Tibial nerve (tissue), 4 donors: ENCODE measurements around the gene OTOS.

Experiments used
- EP300 ChIP-seq, 2 donors: sonication (generic); formaldehyde crosslinking; IDR thresholded peaks; one replicate each; pipeline ENCODE4 v1.6.1; 2017; ENCODE audit warnings: antibody characterized with exemption in 2 of 2, mild to moderate bottlenecking in 1 of 2
- POLR2A ChIP-seq, 2 donors: fragments of 450-650 bp; IDR thresholded peaks; one replicate each; pipeline ENCODE4 v1.6.1; 2017; ENCODE audit warnings: antibody characterized with exemption in 2 of 2, mild to moderate bottlenecking in 2 of 2, moderate library complexity in 2 of 2
- TF ChIP-seq, protein P1 (sequence below), 5 experiments: fragments of 200-600 bp in 3 of 5; fragments of 450-650 bp in 2 of 5; sonication (generic) in 3 of 5; IDR thresholded peaks; one replicate each; pipeline ENCODE4 v1.5.1; 2016 to 2019; ENCODE audit warnings: antibody characterized with exemption in 5 of 5, mild to moderate bottlenecking in 3 of 5, moderate library complexity in 2 of 5

- TF ChIP-seq, protein P1, sequence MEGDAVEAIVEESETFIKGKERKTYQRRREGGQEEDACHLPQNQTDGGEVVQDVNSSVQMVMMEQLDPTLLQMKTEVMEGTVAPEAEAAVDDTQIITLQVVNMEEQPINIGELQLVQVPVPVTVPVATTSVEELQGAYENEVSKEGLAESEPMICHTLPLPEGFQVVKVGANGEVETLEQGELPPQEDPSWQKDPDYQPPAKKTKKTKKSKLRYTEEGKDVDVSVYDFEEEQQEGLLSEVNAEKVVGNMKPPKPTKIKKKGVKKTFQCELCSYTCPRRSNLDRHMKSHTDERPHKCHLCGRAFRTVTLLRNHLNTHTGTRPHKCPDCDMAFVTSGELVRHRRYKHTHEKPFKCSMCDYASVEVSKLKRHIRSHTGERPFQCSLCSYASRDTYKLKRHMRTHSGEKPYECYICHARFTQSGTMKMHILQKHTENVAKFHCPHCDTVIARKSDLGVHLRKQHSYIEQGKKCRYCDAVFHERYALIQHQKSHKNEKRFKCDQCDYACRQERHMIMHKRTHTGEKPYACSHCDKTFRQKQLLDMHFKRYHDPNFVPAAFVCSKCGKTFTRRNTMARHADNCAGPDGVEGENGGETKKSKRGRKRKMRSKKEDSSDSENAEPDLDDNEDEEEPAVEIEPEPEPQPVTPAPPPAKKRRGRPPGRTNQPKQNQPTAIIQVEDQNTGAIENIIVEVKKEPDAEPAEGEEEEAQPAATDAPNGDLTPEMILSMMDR (IDR thresholded peaks at IDR 0.05) = no peak
- no peak for TF ChIP-seq POLR2A (IDR thresholded peaks at IDR 0.05)
- TF ChIP-seq EP300 (IDR thresholded peaks at IDR 0.05) = no peak
Observed at GRCh38 chr2:240098349-240098748, 42.1 kb downstream of the OTOS start.
